GM18498 (cell line): ENCODE measurements around the gene AGAP1.
"Not testable (repeated sequence)": the region's sequence is repeated elsewhere in the genome, so short reads cannot be mapped to it uniquely, and the experiment has no call there.

Experiments
- ATAC-seq: cut with Tn5 transposase; IDR thresholded peaks from one replicate; pipeline ENCODE4 v1.9.1; 2021; ENCODE audit warnings: mild to moderate bottlenecking, moderate library complexity; ENCODE audit not compliant: unreplicated experiment

AGAP1 gene

DNA sequence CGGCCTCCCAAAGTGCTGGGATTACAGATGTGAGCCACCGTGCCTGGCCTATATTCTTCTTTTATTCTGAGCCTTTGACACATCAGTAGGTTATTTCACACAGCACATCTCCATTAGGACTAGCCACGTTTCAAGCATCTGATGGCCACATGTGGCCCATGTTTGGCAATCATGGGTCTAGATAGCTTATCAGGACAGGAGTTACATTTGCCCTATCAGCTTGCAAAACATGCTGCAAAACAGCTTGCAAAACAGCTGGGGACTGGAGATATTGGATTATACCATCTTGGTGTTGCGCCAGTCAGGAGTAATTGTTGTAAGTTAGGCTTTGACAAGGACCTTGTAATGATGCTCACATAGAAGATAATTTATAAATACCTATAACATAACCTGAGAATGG, 579.4 kb downstream of the AGAP1 start:
- no peak for ATAC-seq

DNA sequence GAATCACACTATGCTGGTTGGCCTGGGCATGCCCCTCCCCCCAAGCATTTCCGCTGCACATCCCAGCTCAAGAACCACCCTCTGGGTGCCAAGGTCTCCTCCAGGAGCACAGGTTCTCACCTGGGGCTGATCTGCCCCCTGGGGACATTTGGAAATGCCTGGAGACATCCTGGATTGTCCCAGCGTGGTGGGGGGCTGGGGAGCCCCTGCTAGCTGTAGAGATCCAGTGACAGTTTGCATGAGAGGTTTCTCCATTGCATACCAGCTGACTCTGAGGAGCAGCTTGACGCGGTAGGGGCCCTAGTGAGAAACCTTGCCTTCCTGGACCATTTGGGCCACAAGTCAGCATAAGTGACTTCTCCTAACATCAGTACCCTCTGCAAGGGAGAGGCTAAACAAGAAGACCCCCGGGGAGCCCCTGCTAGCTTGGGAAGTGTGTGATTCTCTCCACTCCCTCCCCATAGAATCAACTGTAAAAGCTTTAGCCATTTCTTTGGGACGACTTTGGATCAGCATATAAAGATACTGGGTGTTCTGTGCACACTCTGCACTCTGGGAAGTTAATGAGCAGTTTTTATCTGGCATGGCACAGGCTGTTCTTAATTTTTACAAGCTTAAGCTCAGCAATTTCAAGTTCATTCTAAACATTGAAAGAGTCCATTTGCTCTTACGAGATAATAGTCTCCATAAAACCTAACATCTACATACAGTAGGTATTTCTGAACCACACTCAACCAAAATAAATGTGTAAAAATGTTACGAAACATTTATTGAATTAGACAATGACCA, 580.2 kb downstream of the AGAP1 start:
- ATAC-seq = no peak

DNA sequence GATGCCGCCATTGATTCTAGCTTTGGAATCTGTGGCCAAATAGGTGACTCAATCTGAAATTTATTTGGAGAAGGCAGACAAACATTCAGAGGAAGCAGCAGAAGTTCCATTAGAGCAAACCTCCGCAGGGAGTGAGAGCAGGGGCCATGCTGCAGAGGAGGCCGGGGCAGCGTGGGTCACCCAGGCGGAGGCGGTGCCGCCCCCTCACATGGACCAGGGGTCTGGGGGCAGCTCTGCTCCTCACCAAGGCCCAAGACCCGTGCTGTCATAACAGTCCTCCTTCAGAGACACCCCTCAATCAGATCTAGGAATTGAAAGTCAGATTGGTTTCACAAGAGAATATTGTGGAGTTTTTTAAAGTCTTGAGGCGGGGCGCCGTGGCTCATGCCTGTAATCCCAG, 582.0 kb downstream of the AGAP1 start:
- no peak for ATAC-seq

DNA sequence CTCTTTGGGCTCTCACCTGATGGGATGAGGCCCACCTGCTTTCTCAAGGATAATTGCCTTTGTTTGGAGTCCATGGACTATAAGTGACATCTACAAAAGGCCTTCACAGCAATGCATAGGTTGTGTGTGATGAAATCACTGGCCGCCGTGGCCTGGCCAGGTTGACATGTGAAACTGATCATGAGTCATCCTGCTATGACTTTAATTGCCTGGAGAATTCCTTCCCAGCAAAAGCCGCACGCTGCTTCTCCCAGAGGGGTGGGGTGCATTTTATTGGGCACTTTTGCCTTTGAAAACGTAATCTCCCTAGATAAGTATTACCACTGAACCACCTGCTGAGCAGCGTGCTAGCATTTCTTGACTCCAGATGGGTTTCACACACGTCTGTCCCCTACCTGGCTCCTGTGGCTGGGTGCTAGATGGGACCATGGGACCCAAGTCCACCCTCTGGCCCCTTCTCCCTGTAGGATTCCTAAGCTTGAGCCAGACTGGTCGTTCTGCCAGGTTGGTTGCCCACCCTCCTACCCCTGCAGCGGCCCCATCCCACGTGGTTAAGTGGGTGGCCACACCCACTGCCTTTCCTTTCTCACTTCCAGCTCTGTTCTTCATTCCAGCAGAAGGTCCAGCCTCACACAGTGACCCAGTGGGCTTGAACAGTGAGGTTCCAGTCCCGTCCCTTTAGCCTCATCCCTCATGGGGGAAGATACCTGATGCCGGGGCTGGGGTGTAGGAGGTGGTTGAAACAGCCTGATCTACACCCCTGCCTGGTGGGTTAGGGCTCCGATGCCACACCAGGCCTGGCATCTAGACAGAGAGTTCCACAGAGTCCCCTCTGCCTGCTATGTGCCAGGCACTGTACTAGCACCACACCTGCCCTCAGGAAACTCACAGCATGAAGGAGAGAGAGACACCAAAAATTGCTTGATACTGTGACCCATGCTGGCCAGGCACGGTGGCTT, 584.7 kb downstream of the AGAP1 start:
- no peak for ATAC-seq

DNA sequence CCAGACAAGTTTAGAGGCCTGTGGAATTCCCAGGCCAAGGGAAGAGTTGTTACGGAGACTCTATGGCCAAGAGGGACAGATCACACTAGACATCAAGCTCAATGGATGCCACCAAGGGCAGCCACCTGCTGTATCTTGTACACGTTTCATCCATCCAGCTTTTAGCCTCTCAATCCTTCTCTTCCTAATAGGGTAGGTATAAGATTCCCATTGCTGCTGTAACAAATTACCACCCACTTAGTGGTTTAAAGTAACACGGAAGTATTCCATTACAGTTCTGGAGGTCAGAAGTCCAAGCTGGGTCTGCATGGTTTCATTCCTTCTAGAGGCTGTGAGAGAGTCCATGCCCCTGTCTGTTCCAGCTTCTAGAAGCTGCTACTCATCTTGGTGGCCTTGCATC, 586.6 kb downstream of the AGAP1 start:
- no peak for ATAC-seq

DNA sequence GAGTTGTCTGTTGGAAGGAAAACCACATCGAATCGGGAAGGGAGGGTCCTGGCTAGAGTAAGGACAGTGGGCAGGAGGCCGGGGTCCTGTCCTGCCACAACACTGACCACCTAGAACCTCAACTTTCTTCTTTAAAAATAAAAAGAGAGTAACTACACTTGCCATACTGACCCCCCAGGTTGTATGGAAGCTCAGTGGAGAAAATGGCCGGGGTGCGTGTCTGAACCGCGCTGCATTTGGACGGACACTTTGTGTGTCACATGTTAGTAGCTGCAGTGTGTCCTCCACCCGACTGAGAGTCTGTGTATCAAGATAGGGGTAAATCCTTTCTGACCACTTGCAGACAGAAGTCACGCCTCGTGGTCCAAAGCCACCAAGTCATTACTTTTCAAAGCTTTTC, 587.3 kb downstream of the AGAP1 start:
- no peak for ATAC-seq

DNA sequence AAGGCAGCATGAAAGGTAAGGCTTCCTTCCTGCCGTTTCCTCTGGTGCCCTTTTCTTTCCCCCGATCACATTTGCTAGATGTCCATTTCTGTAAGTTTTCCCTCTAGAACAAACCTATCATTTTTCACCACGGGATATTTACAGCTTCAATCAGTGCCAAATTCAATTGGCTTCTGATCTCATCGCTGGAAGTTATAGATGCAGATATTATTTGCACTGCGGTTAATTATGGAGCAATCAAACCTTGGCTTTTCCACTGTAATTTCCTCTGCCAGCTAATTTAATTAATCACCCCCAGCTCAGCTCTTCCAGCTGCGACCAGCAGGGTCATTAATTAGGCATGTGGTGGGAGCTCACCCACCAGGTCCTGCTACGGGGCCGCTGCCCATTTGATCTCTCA, 588.2 kb downstream of the AGAP1 start:
- ATAC-seq = no peak

DNA sequence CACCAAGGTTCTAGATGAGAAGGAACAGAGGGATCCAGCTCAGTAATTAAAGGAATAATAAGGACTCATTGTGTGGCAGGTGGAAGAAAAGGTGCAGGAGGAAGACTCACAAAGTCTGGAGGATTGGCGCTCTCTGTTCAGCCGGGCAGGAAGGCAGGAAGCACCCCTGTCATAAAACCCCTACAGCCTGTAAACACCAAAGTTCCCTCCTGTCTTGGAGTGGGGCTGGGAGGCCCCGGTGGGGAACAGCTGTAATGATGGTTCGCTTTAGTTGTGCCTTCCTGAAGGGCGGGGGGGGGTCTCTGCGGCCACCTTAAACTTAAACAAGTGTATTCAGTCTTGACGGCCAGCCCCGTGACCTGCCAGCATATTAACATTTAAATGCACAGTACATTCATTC, 590.1 kb downstream of the AGAP1 start:
- no peak for ATAC-seq

DNA sequence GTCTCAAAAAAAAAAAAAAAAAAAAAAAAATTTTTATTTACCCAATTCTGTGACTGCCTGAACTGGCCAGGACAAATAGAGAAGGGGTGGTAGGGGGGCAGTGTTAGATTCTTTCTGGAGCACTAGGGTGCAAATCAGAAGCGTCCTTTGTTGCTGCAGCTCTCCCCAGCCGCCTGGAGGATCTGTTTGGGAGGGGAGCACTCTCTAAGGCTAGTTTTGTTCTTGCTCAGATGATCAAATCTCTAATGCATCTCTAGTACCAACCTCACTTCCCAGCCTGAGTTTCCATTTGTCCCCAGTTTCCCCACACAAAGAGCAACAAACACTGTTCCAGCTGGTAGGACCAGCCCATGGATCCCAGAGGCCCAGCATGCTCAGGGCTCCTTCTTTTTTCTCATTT, 591.4 kb downstream of the AGAP1 start:
- no peak for ATAC-seq

DNA sequence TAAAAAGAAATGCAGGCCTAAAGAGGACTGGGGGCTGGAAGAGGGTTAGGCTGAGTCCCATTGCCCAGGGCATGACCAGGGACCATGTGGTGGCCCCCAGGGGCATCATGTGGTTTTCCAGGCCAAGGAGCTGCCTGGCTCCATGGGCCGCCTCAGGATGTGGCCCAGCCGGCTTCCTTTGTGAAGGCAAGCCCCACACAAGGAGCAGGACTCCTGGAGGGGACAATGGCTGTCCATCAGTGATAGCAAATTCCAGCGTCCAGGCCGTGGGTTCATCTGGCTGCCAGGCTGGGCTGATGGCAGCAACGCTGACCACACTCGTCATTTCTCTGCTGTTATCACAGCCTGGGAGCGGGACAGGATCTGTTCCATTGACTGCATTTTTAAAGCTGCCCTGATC, 591.8 kb downstream of the AGAP1 start:
- ATAC-seq = no peak

DNA sequence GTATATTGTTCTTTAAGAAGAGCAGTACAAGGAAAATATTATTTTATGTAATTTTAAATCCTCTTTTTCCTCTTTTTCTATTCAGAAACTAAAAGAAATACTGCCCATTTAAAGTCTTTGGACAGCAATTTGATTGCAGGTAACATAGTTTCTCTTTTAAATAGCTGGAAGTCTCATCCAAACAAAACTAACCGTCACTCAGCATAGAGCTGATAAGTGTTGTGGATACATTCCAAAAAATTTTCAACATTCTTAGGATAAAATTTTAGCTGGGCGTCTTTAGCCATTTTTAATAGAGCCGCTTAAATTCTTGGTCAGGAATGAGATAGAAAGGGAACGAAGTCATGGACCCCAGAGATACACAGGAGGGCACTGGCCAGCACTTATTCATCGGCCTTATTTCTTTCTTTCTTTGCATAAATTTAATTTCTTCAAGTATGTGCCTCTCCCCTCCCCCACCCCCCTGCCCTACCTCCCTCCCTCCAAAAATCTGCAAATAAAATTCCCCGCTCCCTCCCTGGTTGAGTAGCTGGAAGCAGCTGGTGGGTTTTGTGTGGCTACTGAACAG, 592.6 kb downstream of the AGAP1 start:
- no peak for ATAC-seq

DNA sequence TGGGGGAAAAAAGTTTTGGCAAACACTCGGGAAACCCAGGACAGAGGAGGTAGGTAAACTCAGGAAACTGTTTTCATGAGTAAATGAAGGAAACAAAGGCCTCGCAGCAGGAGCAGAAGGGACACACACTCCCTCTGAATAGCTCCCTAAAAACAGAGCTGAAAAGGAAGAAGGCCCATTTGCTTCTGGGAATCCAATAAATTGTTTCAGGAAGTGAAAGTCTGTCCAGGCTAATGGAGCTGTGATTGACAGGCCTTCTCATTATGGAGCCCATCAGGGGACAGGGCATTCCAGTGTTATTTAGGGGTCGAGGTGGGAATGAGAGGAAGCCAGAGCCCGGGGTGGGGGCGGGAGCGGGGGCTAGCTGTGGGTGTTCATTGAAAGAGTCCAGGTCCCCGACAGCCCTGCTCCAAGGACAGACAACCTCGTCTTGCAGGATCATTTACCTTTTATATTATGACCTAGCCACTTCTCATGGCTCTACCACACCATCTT, 593.2 kb downstream of the AGAP1 start:
- ATAC-seq = no peak

DNA sequence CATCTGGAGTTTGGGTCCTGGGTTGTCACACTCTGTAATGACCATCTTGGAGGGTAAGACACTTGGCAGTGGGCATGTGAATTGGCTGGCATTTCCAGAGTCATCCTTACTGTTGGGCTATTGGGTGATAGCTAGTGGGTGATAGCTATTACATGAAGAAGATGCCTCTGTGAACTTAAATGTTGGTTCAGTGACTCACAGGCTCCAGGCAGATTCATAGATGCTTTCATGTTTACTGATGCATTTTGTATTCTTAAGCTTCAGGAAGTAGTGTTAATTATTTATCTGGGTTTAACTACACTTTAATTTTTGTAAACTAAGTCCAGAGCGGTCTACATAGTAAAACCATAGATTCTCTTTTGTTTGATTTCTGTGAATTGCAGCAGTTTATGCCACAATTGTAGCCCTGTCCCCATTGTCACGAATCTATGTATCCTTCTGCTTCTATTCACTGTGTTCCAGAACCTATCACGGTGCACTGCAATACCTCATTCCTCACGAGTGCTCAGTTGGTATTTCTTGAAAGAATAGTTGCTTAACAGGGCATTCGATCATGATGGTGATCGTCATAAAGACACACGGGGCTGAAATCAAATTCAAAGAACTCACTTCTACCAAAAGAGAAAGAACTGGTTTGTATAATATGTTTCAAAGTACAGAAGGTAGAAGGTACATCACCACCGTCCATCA, 594.7 kb downstream of the AGAP1 start:
- ATAC-seq = no peak

DNA sequence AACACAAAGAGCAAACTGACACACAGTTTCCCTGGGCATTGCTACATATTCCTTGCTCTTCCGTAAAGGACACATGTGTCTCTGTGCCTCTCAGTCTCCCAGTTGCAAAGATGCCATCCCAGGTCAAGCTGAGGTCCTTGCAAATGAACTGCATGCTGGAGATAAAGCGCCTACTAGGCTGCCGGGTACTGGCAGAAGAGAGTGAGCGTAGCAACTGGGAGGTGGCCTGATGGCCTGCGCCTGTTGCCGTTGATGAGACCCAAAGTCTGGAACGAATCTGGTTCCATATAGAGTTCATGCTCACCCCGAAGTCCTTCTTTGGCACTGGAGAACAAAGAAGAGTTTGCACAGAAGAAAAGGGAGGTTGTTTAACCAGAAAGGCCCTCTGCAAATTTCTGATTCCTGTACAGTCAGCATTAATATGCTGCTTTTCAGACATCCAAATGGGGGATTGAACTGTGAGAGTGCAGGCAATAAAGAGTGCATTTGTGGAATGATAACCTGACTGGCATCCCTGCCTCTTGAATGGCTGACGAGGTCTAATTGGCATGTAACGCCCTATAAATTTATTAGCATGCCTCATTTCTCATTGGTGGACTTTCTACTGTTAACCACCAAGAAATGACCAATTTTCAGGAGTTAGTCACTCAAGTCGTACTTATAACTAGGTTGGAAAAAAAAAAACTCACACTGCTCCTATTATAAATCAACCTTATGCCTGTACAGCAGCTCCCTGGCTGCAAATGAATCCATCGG, 595.6 kb downstream of the AGAP1 start:
- ATAC-seq = no peak

DNA sequence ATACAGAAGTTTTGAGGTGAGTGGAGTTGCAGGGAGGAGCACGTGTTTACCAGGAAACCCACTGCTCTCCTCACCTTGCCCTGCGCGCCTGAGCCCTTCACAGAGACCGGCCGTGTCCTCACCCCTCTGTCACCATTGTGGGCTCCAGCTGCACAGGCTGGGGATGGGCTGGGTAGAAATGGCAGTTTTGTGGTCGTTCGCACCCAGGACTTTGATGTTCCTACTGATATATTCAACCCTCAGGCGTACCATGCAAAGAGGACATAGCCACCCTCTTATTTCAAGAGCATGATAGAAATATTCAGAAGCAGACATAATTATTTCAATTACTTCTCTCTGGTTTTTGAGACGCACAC, 596.2 kb downstream of the AGAP1 start:
- ATAC-seq = no peak

DNA sequence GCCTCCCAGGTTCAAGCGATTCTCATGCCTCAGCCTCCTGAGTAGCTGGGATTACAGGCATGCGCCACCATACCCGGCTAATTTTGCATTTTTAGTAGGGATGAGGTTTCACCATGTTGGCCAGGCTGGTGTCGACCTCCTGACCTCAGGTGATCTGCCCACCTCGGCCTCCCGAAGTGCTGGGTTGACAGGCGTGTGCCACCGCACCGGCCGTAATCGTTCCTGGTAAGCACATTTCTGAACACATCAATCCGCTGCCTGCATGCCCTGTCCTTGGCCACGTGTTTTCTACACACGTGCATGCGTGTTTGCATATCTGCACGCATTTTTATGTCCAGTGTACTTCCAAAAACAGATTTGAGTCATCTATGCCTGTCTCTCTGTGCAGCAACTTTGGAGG, 597.0 kb downstream of the AGAP1 start:
- ATAC-seq = not testable (repeated sequence)

DNA sequence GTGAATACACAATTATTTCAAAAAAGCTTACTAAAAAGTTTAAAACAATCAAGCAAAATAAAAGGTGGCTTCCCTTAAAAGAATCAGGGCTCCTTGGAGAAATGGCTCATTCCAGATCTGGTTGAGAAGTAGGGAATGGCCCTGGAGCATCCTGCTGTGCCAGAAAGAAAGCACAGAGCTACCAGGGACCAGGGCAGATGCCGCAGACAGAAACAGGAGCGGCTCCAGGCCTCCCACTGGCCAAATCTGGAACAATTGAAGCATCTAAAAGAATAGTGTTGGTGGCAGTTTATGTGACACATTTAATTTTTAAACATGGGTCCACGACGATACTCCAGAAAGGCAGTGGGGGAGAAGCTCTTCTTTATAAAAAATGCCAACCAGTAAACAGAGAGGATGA, 598.9 kb downstream of the AGAP1 start:
- no peak for ATAC-seq

DNA sequence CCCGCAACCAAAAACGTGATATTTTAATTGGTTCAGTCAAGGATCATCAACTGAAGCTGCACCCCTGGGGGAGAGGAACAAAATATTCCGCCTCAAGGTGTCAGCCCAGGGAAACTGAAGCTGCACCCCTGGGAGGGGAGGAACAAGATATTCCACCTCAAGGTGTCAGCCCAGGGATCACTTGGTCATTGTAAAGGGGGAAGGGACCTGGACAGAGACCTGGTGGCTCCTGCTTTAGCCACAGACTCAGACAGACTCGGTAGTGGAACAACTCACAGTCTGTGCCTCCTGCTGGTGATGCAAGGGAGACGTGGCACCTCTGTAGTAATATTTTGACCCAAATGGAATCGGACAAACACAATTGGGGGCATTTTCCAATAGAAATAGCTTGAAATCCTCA, 599.3 kb downstream of the AGAP1 start:
- no peak for ATAC-seq

DNA sequence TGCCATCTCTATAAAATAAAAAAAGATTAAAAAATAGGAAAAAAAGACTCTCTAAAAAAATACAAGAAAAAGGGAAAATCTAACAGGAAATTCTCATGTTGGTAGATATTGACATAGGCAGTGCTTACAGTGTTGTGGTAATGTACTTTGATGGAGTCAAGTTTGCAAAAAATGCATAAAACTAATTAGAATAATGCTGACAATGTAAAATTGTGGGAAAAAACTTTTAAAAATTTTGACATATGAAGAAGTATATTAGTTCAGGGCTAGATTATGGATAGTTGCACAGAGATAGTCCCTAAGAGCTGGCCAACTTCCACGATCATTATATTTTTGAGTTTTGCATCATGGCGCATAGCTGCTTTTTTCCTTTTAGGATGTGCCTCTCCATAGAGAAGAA, 601.7 kb downstream of the AGAP1 start:
- ATAC-seq = no peak

DNA sequence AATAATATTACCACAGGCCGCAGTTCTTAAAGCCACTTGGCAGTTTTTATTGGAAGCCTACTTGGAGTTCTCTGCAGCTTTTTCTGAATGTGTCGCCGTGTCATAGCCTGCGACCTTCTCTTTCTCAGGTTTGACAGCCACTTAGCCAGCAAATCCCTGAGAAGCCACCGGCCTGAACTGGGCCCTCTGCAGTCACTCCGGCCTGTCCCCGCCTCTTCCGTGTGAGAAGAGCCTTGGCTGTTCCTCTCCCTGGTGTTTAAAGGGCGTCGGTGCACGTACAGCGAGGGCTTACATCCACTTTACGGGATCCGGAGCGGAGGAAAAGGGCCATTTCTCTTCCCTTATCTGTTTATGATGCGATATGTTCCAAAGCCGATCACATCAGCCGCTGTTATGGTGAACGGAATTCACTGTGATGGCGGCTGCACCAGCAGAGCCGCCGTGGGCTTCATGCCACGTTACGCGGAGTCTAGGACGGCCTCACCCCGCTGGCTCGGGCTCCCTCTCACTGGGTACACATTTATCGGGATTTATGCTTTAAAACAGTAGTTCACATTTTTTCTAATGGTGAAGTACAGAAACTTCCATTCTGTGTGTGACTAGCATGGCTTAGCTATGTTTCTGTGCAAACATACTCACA, 607.6 kb downstream of the AGAP1 start:
- ATAC-seq = no peak
